ENCODE data around the gene CTSH.

DNA sequence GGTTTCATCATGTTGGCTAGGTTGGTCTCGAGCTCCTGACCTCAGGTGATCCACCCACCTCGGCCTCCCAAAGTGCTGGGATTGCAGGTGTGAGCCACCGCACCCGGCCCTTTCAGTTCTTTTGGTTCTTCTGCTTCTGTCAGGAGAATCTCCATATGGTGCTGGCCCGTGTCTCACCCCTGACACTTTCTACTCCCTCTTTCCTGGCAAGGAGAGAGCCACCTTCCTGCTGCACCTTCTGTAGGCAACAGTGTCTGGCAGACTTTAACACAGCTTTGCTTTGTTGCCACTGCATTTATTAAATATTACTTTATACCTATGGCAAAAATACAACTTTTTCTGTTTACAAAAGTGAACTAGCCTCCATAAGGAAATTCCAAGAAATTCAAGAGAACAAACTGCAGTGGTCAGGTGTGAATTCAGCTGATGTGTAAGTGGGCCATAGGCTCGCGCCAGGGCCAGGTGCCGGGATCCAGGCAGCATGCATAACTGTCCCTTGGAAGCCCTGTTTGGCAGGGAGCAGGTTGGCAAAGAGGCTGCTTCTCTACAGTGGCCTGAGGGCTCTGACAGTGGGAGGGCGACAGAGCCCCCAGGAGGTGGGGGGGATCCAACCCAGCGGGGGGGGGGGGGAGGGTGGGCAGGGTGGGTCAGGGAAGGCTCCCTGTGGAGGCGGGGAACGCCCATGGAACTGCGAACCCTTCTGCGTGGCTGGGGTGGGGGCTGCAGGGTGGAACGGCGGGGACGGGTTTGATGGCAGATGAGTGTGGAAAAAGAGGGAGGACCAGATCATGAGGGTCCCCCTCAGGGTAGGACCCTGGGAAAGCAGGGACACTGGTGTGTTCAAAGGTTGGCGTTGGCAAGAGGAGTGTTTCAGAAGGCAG is 21.1 kb downstream of the CTSH start:
- no peak for TF ChIP-seq POLR2AphosphoS5 (IDR thresholded peaks at IDR 0.05; ENCODE audit: borderline replicate concordance, low read depth, low read length)
- no peak for TF ChIP-seq EZH2 (IDR thresholded peaks at IDR 0.05)
- TF ChIP-seq FOXP2 (optimal IDR thresholded peaks at IDR 0.05; ENCODE audit: control extremely low read depth, extremely low read length, insufficient read depth), result no peak

All from SK-N-MC (cell line).